ENCODE measurements around the gene SPOCK3. TPM values are rescaled to one million over a fixed set of nuclear protein-coding genes. Genes with fewer than 3 reads are reported as not detected.

SPOCK3 gene
- polyA plus RNA-seq, 6 donors from 2014 or later, result not detected

DNA sequence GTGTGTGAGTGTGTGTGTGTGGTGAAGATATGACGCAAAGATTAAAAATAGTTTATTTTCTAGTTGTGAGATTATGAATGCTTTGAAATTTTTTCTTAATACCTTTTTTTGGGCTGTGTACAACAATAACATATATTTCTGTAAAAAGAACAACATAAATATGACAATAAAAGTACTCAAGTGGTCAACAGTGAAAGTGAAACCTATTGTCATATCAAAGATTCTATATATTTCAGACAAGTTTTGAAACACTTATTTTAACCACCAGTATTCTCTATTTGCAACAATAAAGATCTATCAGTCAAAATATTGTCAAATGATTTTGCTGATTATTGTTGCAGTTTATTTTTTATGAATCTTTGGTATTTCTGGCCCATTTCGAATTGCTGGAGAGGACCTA, 98.0 kb downstream of the SPOCK3 start:
- no peaks in the 10 kb centered on the region for H3K36me3 Mint-ChIP-seq
- H3K4me3 Mint-ChIP-seq, result no peak overlapping the region
- ATAC-seq (ENCODE audit: low read depth in 2 of 2), result no peak
- H3K4me1 Mint-ChIP-seq, result no peaks in the 10 kb centered on the region
- no peaks in the 10 kb centered on the region for H3K27me3 Mint-ChIP-seq
- DNase-seq, result no peak
- peaks cover 0 to 12% (median 0%) of the 10 kb centered on the region in 7 donors for H3K9me3 Mint-ChIP-seq
- no peak overlapping the region for H3K27ac Mint-ChIP-seq

DNA sequence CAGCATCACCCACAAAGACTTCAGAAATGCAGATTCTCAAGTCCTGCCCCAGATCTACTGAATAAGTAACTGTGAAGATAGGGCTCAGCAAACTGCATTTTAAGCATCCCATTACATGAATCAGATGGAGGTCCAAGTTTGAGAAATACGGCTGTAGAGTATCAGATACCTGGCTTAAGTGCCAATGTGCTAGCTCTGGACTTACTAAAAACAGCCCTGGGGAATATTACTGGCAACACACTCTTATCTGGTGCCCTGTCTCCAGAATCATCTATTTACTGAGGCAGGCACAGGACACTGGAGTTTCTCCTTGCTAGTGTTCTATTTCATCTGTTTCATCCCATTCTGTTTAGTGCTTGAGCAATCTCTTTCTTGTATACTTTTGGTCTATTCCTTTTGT, 105.1 kb downstream of the SPOCK3 start:
- no peaks in the 10 kb centered on the region for H3K36me3 Mint-ChIP-seq
- no peaks in the 10 kb centered on the region for H3K27me3 Mint-ChIP-seq
- H3K4me3 Mint-ChIP-seq, result no peak overlapping the region
- DNase-seq, result no peak
- H3K4me1 Mint-ChIP-seq, result no peaks in the 10 kb centered on the region
- H3K9me3 Mint-ChIP-seq, result peaks cover 0 to 13% (median 3%) of the 10 kb centered on the region in 7 donors
- H3K27ac Mint-ChIP-seq, result no peak overlapping the region
- no peak for ATAC-seq (ENCODE audit: low read depth in 2 of 2)

DNA sequence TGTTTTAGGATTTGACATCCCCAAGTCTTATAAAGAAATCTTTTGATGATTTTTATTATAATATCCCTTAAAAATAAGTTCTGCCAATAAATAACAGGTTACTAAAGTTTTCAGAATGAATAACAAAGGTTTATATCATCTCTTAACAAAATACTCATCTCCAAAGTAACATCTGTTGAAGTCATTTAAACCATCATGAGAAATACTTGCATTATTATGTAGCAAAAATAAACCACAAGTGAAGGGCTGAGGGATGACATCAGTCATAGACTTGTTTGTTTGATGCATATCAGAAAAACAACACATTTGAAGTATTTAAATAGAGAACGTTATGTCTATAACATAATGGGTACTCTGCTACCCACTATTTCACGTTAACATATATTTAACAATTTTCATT, 114.9 kb downstream of the SPOCK3 start:
- DNase-seq (no peak), ATAC-seq (ENCODE audit: low read depth in 2 of 2) (no peak)
- H3K4me1 Mint-ChIP-seq, result no peaks in the 10 kb centered on the region
- no peaks in the 10 kb centered on the region for H3K36me3 Mint-ChIP-seq
- H3K27me3 Mint-ChIP-seq, result no peaks in the 10 kb centered on the region
- no peak overlapping the region for H3K27ac Mint-ChIP-seq
- peaks cover 0 to 4% (median 0%) of the 10 kb centered on the region in 7 donors for H3K9me3 Mint-ChIP-seq
- H3K4me3 Mint-ChIP-seq, result no peak overlapping the region

DNA sequence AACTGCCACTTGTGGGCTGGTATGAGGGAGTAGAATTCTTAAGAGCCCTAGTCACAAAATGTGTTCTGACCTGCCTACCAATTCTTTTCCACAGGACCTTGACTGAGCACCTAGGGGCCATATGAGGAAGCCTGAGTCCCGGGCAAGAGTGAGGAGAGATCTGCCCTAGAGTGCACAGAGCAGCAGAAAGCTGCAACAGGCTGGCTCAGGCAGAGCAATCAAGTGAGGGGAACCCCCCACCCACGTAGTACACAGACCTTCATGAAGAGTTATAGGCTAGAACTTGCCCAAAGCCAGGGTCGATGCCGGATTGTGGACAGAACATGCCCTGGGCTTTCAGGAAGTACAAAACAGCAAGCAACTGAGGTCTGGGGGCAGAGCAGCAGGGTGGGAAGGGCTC, 117.0 kb downstream of the SPOCK3 start:
- Mint-ChIP-seq H3K36me3 (no peaks in the 10 kb centered on the region), H3K27me3 (no peaks in the 10 kb centered on the region), H3K4me3 (no peak overlapping the region), H3K4me1 (no peaks in the 10 kb centered on the region), H3K27ac (no peak overlapping the region), H3K9me3 (peaks cover 0 to 4% (median 0%) of the 10 kb centered on the region in 7 donors)
- no peak for ATAC-seq (ENCODE audit: low read depth in 2 of 2)
- DNase-seq, result no peak

DNA sequence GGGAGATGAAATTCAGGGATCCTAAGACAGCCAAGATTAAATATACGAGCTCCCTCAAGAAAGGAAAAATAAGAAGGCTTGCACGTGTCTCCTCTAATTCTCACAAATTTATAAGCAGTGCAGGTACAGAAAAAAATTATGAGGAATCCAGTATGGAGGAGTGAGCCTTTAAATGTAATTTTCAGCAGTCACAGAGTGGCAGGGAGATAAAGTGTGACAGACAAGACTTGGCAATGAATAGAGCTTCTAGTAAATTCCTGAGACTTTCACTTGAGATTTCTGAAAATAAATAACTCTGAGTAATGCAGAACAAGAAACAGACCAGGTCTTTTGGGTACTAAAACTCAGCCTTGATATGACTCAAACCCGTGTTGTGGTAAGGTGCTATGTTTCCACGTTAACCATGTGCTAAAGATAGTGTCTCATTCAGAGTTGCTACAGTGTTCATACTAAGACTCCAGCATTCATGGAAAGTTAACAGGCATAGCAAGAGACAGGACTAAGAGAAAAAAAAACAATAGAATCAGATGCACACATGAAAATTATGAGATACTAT, 119.8 kb downstream of the SPOCK3 start:
- H3K4me1 Mint-ChIP-seq, result no peaks in the 10 kb centered on the region
- peaks cover 0 to 2% (median 0%) of the 10 kb centered on the region in 7 donors for H3K9me3 Mint-ChIP-seq
- ATAC-seq (ENCODE audit: low read depth in 2 of 2), result no peak
- DNase-seq, result no peak
- H3K36me3 Mint-ChIP-seq, result no peaks in the 10 kb centered on the region
- no peak overlapping the region for H3K4me3 Mint-ChIP-seq
- no peak overlapping the region for H3K27ac Mint-ChIP-seq
- H3K27me3 Mint-ChIP-seq, result no peaks in the 10 kb centered on the region

DNA sequence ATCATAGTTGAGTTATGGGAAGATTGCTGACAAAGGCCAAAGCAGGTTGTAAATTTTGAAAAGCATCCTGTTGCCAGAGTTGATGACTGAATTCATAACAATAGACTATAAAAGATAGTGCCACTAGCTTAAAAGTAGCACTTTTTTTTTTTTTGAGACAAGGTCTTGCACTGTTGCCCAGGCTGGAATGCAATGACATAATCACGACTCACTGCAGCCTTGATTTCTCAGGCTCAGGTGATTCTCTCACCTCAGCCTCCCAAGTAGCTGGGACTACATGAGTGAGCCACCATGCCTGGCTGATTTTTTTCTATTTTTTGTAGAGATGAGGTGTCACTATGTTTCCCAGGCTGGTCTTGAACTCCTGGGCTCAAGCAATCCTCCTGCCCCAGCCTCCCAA, 122.7 kb downstream of the SPOCK3 start:
- DNase-seq, result no peak
- no peak for ATAC-seq (ENCODE audit: low read depth in 2 of 2)
- no peaks in the 10 kb centered on the region for H3K27me3 Mint-ChIP-seq

DNA sequence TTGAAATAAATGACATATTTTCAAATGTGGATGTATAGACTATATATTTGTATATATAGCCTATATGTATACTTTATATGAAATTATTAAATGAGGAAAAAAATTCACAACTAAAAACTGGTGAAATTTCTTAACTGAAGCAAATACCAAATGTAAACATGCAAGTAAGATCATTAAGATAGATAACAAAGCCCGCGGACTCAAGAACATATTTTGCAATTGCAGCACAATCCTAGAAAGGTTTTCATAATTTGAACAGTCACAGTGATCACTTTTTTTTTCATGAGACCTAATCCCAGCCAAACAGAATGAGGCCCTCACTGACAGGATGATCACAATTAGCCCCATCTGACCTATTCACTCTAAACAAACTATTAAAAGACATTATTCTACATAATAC, 123.2 kb downstream of the SPOCK3 start:
- Mint-ChIP-seq H3K36me3 (no peaks in the 10 kb centered on the region), H3K4me3 (no peak overlapping the region), H3K27ac (no peak overlapping the region), H3K4me1 (no peaks in the 10 kb centered on the region), H3K27me3 (no peaks in the 10 kb centered on the region), H3K9me3 (peaks cover 0 to 3% (median 0%) of the 10 kb centered on the region in 7 donors)
- no peak for DNase-seq
- ATAC-seq (ENCODE audit: low read depth in 2 of 2), result no peak

More for the DNA sequence above, 122.7 kb downstream of the SPOCK3 start:
- no peak overlapping the region for H3K4me3 Mint-ChIP-seq
- H3K9me3 Mint-ChIP-seq, result peaks cover 0 to 3% (median 0%) of the 10 kb centered on the region in 7 donors
- H3K4me1 Mint-ChIP-seq, result no peaks in the 10 kb centered on the region
- H3K27ac Mint-ChIP-seq, result no peak overlapping the region
- no peaks in the 10 kb centered on the region for H3K36me3 Mint-ChIP-seq

DNA sequence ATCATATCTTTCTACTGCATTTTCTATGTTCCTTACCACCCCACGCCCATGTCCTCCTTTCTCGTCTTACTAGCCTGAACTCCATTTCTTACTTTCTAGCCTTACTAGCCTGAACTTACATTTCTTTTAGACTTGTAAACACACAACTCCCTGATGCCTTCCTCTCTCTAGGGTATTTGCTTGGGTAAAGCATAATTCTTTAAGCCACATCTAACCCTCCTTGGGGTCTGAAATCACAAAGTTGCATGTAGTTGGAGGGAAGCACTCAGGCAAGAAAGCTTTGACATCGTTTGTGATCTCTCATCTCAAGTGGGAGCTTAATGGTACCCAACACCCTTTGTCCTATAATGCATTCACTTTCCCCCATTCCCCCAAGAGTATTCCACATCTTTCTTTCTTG, 124.4 kb downstream of the SPOCK3 start:
- H3K9me3 Mint-ChIP-seq, result peaks cover 0 to 5% (median 3%) of the 10 kb centered on the region in 7 donors

DNA sequence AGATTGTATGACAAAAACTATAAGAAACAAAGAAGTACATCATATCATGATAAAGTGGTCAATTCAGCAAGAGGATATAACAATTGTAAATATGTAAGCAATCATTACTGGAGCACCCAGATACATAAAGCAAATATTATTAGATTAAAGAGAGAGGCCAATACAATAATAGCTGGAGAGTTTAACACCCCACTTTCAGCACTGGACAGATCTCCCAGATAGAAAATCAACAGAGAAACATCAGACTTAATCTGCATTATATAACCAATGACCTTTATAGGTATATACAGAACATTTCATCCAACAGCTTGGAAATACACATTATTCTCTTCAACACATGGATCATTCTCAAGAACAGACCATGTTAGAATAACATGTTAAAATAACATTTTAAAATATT, 128.4 kb downstream of the SPOCK3 start:
- no peaks in the 10 kb centered on the region for H3K36me3 Mint-ChIP-seq
- H3K27ac Mint-ChIP-seq, result no peak overlapping the region
- no peaks in the 10 kb centered on the region for H3K27me3 Mint-ChIP-seq
- no peak for DNase-seq
- no peaks in the 10 kb centered on the region for H3K4me1 Mint-ChIP-seq
- peaks cover 2 to 12% (median 5%) of the 10 kb centered on the region in 7 donors for H3K9me3 Mint-ChIP-seq
- ATAC-seq (ENCODE audit: low read depth in 2 of 2), result no peak
- no peak overlapping the region for H3K4me3 Mint-ChIP-seq

More for the DNA sequence above, 124.4 kb downstream of the SPOCK3 start:
- ATAC-seq (ENCODE audit: low read depth in 2 of 2) (no peak), DNase-seq (no peak)
- no peaks in the 10 kb centered on the region for H3K36me3 Mint-ChIP-seq
- no peak overlapping the region for H3K4me3 Mint-ChIP-seq
- H3K27ac Mint-ChIP-seq, result no peak overlapping the region
- H3K4me1 Mint-ChIP-seq, result no peaks in the 10 kb centered on the region
- no peaks in the 10 kb centered on the region for H3K27me3 Mint-ChIP-seq

DNA sequence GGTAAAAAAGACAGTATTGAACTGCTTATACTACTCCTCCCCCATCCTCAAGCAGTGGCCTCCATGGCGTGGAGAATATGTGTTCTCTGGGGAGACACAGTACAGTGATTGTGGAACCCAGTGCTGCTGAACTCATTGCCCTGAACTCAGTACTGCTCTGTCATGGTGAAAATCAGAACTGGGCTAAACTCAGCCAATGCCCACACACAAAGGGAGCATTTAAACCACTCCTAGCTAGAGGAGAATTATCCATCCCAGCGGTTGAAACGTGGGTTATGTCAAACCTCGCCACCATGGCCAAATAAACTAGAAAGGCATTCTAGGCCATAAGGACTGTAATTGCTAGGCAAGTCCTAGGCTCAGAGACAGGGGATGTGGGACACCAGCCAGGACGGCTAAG, 131.8 kb downstream of the SPOCK3 start:
- Mint-ChIP-seq H3K4me1 (no peaks in the 10 kb centered on the region), H3K9me3 (peaks cover 2 to 13% (median 7%) of the 10 kb centered on the region in 7 donors)
- DNase-seq, result no peak

DNA sequence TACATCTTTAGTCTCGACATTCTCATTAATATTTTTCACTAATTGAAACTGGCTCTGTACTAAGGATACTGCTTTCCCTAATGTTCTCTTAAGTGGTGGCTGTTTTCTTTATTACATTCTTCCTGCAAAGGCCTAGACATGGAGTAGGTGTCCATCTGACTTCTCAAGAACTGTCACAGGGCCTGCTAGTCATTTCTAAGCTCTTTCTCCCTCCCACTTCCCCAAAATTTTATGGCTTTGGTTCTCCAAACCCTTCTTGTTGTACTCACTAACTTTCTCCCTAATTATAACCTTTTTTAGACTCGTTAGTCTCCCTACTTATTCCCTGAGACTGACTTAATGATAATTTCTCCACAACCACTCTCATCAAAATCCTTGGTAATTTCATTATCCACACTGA, 133.3 kb downstream of the SPOCK3 start:
- no peaks in the 10 kb centered on the region for H3K36me3 Mint-ChIP-seq
- no peak for ATAC-seq (ENCODE audit: low read depth in 2 of 2)
- no peak overlapping the region for H3K27ac Mint-ChIP-seq
- peaks cover 0 to 13% (median 5%) of the 10 kb centered on the region in 7 donors for H3K9me3 Mint-ChIP-seq
- no peak overlapping the region for H3K4me3 Mint-ChIP-seq
- no peak for DNase-seq
- H3K4me1 Mint-ChIP-seq, result no peaks in the 10 kb centered on the region
- H3K27me3 Mint-ChIP-seq, result no peaks in the 10 kb centered on the region

More for the DNA sequence above, 131.8 kb downstream of the SPOCK3 start:
- Mint-ChIP-seq H3K36me3 (no peaks in the 10 kb centered on the region), H3K27me3 (no peaks in the 10 kb centered on the region), H3K4me3 (no peak overlapping the region), H3K27ac (no peak overlapping the region)
- no peak for ATAC-seq (ENCODE audit: low read depth in 2 of 2)

DNA sequence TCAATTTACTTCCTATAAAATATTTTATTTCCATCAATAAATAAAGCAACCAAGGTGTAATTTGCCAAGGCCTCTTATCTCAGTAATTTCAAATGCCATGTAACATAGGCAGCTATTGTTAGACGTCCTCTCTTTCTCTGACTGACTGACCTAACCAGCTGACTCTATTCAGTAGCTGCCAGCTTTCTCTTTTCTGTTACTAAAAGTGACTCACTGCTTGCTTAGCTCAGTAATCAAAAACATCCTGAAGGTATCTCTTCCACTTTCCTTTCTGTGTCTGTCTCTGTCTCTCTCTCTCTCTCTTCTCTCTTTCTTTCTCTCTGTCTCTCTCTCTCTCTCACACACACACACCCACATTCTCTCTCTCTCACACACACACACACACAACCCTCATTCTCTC, 134.2 kb downstream of the SPOCK3 start:
- Mint-ChIP-seq H3K4me3 (no peak overlapping the region), H3K4me1 (no peaks in the 10 kb centered on the region), H3K9me3 (peaks cover 0 to 12% (median 4%) of the 10 kb centered on the region in 7 donors), H3K27me3 (no peaks in the 10 kb centered on the region), H3K36me3 (no peaks in the 10 kb centered on the region), H3K27ac (no peak overlapping the region)
- DNase-seq (no peak), ATAC-seq (ENCODE audit: low read depth in 2 of 2) (no peak)

DNA sequence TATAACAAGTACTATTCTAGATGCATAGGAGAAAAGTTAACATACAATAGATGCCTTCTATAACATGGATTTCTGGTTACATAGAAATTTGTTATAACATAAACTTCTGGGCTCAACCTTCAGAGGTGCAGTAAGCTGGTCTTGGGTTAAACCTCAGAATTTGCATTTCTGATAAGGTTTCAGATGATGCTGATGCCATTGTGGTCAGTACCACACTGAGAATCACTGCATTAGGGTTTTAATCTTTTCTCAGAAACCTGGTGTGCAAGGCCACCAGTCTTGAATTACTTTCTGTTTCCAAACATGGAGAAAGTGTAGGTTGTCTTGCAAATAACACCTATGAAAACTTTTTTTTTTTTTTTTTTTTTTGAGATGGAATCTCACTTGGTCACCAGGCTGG, 146.2 kb downstream of the SPOCK3 start:
- H3K4me3 Mint-ChIP-seq, result no peak overlapping the region
- H3K27me3 Mint-ChIP-seq, result no peaks in the 10 kb centered on the region
- peaks cover 0 to 9% (median 0%) of the 10 kb centered on the region in 7 donors for H3K9me3 Mint-ChIP-seq
- DNase-seq (no peak), ATAC-seq (ENCODE audit: low read depth in 2 of 2) (no peak)
- no peaks in the 10 kb centered on the region for H3K4me1 Mint-ChIP-seq
- no peak overlapping the region for H3K27ac Mint-ChIP-seq
- H3K36me3 Mint-ChIP-seq, result no peaks in the 10 kb centered on the region

DNA sequence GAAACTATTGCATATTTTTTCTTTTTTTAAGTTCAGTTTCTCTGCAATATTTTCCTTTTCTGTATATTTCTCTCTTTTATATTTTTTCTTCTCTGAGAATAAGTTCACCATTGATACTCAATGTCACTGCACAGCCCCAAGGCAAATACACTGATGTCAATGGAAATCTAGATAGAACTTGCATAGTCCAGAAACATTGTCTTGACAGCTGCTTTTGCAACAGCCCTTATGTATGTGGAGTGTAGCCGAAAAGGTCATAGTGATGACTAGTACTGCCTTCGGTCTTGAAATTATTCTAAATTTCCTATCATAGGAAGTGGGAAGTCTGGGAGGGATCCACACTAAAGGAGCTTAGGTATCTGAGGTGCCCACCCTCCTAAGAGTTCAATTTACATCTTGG, 150.0 kb downstream of the SPOCK3 start:
- H3K4me3 Mint-ChIP-seq, result no peak overlapping the region
- no peaks in the 10 kb centered on the region for H3K36me3 Mint-ChIP-seq
- H3K4me1 Mint-ChIP-seq, result no peaks in the 10 kb centered on the region
- DNase-seq (no peak), ATAC-seq (ENCODE audit: low read depth in 2 of 2) (no peak)
- H3K27ac Mint-ChIP-seq, result no peak overlapping the region
- peaks cover 0 to 7% (median 2%) of the 10 kb centered on the region in 7 donors for H3K9me3 Mint-ChIP-seq
- H3K27me3 Mint-ChIP-seq, result no peaks in the 10 kb centered on the region

DNA sequence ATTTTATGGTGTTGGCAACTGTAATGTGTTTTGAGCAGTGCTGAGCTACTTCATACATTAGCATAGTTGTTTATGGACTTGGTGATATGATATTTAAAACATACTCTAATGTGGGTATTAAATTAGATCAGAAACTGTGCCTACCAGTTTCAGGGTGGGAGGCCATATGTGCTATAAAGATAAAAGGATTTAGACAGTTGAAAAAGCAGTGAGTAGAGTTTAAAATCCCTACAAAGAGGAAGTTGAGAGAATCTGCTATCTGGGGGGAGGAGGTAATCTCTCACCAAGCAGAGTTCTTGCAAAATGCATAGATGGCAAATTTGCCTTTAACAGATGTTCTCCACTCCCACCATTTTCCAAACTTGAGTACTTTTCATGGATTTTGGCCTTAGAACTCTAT, 154.5 kb downstream of the SPOCK3 start:
- no peaks in the 10 kb centered on the region for H3K4me1 Mint-ChIP-seq
- H3K27me3 Mint-ChIP-seq, result no peaks in the 10 kb centered on the region
- ATAC-seq (ENCODE audit: low read depth in 2 of 2) (no peak), DNase-seq (no peak)
- H3K9me3 Mint-ChIP-seq, result peaks cover 0 to 7% (median 2%) of the 10 kb centered on the region in 7 donors
- H3K4me3 Mint-ChIP-seq, result no peak overlapping the region
- H3K36me3 Mint-ChIP-seq, result no peaks in the 10 kb centered on the region
- H3K27ac Mint-ChIP-seq, result no peak overlapping the region

Data from naive B cell (primary cell).